Erythroblast (primary cell): ENCODE measurements around the gene ST3GAL3.

Source experiments
- GATA1 ChIP-seq: IDR thresholded peaks from 2 replicates; pipeline ENCODE4 v1.6.1; 2011; ENCODE audit warnings: low read depth, mild to moderate bottlenecking, control low read depth, low read length, moderate library complexity
- POLR2A ChIP-seq: IDR thresholded peaks from 2 replicates; pipeline ENCODE4 v1.6.1; 2011; ENCODE audit warnings: mild to moderate bottlenecking, low read length

DNA sequence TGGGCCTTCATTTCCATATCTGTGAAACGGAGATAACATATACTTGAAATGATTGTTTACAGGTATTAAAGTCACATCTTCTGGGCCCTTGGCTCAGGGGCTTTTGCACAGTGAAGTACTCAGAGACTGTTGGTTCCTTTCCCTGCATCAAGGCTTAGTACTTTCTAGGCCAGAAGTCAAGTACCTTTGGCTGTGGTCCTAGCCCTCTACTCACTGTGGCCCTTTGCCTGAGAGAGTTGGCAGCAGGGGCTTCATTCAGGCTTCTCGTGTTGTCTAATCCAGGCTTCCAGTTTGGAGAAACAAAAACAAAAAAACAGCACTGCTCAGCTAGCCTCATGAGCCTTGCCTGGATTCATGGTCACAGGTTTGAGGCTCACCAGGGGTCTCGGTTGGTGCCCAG, 254.4 kb downstream of the ST3GAL3 start:
- no peak for TF ChIP-seq POLR2A
- TF ChIP-seq GATA1 = no peak
